Brain pericyte (primary cell): ENCODE measurements around the gene JAKMIP2.
"Not testable (repeated sequence)": the region's sequence is repeated elsewhere in the genome, so short reads cannot be mapped to it uniquely, and the experiment has no call there.

Experiments used
- DNase-seq: peaks from one replicate; pipeline ENCODE4 v3.0.0-alpha.2; 2012; ENCODE audit warnings: low read depth, low spot score

Gene JAKMIP2

GRCh38 chr5:147659166-147659929 lies 123.2 kb downstream of the JAKMIP2 start:
- no peak for DNase-seq

DNA sequence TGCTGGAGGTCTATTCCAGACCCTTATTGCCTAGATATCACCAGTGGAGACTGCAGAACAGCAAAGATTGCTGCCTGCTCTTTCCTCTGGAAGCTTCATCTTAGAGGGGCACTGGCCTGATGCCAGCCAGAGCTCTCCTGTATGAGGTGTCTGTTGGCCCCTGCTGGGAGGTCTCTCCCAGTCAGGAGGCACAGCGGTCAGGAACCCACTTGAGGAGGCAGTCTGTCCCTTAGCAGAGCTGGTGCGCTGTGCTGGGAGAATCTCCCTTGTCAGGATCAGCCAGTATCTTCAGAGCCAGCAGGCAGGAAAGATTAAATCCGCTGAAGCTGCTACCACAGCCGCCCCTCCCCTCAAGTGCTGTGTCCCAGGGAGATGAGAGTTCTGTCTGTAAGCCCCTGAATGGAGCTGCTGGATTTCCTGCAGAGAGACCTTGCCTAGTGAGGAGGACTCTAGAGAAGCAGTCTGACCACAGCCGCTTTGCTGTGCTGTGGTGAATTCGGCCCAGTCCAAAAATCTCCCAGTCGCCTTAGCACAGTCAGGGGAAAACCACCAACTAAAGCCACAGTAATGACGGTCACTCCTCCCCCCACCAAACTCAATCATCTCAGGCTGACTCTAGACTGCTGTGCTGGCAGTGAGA lies 124.1 kb downstream of the JAKMIP2 start:
- DNase-seq: no peak

DNA sequence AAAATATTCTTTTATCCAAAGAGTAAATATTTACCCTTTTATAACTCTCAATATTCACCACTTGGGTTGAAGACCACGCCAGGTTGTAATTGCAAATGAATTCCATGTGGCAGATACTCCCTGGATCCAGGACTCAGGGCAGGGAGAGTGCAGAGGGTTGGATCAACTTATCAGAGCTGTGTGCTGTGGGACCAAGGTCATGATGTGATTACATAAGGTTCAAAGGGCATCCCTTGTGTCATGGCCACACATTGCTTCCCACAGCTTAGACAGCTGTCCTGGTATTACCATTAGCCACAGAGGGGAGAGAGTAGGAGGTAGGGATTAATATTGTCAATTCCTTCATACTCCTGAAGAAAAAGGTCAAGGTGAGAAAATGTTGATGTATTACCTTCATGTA lies 133.9 kb downstream of the JAKMIP2 start:
- no peak for DNase-seq

DNA sequence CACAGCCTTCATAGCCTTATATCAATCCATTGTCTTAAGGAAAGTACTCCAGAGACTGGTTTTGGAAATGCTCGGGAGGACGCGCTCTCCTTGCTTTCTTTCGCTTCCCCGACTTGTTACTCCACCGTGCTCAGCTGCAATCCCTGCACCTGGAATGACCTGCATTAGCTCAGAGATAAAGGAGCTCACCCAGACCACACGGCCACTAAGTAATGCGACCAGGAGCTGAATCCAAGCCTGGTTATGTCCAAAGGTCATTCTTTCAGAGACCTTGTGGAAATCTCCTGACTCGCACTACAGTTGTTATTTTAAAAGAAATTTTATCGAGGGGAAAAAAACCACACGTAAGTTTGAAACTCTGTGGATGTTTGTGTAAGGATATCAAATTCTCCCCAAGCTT lies 137.3 kb downstream of the JAKMIP2 start:
- DNase-seq: no peak

- no peak for DNase-seq
These were observed 138.1 kb downstream of the JAKMIP2 start for GRCh38 chr5:147644460-147644859.

DNA sequence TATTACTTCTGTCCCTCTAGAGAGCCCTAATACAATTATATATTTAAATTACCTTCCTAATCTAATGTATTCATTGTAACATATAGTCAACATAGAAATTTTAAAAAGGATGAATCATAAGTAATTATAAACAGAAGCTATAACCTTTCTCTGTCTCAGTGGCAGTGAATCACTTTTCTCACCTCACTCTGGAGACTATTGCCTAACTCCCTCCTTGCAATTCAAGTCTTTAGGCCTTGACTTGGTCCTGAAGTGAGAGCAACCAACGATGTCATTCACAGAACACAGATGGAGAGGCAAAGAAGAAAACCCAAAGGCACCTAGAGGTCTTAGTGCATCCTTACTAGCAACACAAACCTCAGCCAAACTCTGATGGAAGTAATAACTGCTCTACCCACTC lies 139.4 kb downstream of the JAKMIP2 start:
- no peak for DNase-seq

DNA sequence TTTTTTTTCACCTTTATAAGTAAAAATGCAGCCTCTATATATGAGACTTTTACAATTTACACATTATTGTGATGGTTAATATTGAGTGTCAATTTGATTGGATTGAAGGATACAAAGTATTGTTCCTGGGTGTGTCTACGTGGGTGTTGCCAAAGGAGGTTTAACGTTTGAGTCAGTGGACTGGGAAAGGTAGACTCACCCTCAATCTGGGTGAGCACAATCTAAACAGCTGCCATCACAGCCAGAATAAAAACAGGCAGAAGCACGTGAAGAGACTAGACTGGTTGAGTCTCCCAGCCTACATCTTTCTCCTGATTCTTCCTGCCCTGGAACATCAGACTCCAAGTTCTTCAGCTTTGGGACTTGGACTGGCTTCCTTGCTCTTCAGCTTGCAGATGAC lies 139.9 kb downstream of the JAKMIP2 start:
- no peak for DNase-seq

- DNase-seq: no peak
These were observed 143.2 kb downstream of the JAKMIP2 start for GRCh38 chr5:147639321-147639720.

- no peak for DNase-seq
These were observed 145.9 kb downstream of the JAKMIP2 start for GRCh38 chr5:147636729-147636984.

DNA sequence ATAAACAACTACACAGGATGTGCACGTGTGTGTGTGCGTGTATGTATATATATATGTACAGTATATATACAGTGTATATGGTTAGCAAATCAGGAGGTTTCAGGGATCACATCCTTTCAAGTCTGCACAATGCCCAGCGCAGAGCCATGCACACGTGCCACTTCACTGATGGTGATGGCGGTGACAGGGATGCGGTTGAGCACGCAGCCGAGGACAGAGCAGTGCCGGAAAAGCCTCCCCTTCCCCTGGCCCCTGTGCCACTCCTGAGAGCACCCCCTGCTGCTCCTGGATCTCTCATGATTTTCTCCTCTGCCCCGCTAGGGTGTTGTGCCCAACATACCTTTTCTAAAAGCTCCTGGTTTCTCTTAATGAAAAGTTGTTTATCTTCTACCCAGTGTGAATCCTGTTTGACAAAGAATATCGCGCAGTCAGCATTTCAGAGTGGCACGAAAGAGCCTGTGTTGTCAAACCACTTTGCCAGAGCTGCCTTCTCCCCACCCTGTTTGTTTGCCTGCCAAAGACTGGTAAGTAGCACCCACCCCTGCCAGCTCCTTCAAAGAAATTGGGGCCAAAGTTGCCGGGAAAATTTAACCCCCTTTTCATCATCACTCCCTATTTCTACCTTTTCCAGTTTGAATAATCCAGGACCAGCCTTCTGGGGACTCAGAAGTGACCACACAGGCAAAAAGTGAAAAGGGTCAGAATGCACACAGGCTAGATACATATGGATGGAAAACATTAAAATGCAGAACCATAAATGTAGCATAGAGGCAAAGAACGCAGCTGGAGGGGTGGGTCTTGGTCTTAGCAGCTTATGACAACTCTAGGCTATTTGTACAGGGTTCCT lies 146.4 kb downstream of the JAKMIP2 start:
- no peak for DNase-seq

DNA sequence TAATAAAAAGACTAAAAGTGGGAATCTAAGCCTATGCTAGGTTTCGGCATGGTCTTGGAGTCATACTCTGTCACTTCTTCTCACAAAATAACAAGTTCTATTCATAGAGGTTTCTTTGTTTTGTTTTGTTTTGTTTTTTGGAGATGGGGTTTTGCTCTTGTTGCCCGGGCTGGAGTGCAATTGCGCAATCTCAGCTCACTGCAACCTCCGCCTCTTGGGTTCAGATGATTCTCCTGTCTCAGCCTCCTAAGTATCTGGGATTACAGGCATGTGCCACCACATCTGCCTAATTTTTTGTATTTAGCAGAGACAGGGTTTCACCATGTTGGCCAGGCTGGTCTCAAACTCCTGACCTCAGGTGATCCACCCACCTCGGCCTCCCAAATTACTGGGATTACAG lies 147.1 kb downstream of the JAKMIP2 start:
- DNase-seq: not testable (repeated sequence)

DNA sequence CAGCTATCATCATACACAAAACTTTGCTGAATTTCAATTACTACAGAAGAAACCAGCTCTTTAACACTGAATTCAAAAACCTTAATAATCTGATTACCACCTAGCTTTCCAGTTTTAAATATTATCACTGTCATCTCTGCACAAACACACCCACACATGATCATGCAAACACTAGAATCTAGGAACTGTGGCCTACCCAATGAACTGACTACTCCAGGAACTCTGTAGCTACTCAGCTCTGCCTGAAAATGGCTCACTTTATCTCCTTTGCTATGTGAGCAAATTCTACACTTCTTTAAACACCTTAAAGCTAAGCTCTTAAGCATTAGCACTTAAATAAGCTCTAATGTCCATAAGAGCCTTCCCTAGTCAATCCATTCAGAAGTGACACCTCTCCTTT lies 149.4 kb downstream of the JAKMIP2 start:
- DNase-seq: no peak

GRCh38 chr5:147631428-147632003 lies 151.0 kb downstream of the JAKMIP2 start:
- no peak for DNase-seq

DNA sequence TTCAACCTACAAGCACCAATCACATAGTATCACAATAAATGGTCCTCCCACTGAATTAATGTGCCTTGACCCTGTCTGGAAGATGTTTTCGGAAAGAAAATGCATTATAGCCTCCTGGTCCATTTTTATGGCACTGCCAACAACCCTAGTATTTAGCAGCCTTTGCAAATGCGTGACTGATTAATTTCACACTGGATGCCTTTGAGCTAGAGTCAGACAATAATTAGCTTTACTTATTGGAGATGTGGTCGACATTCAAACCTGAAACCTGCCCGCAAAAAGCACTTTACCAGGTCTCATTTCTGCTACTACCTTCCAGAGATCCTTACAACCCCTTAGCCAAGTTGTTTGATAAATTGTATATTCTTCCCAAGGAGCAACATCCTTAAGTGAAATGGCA lies 153.3 kb downstream of the JAKMIP2 start:
- no peak for DNase-seq

DNA sequence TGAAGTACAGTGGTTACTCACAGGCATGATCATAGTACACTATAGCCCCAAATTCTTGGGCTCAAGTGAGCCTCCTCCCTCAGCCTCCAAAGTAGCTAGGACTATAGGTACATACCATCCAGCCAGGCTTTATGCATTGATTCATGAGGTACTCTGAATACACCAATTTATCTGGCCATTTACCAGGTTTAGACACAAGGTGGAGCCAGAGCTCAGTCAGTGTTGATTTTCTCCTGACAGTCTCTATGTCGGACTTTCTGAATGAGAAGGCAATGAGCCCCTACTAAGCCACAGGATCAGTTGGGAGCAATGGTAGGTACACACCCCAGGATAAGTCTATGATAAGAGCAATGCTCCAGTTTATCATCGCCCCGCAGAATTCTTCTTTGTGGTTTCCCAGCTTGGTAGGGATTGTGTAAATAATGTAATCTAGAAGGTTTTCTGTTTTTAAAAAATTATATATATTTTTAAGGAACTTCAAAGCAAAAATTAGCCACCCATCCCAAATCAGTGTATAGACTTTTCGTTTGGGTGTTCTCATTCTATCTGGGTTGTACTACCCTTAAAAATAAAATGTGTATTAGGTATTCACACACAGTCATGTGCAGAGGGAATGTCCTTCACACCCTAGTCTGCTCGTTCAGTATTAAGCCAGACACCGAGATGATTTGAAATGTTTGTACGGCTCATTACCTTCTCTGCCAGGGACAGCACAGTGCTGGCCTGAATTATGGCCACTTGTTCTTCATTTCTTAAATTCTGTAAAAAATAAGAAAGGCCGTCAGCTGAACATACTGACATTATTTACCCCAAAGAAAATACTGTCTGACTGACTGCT lies 154.3 kb downstream of the JAKMIP2 start:
- DNase-seq: peak; percentile 2

DNA sequence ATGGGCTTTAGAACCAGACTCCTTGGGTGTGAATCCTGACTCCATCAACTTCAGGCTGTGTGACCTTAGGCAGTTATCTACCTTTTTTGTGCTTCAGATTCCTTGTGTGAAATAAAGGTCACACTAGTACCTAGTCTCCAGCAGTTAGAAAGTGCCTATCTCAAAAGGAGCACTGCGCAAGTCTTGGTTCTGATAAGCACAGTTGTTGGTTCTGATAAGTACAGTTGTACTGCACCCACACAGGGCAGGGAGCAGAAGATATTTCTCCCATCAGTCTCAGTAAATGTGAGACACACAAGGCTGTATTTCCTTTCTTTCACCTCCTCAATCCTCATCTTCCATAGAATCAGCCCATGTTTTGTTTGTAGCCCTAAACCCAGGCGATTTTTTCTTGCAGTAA lies 156.1 kb downstream of the JAKMIP2 start:
- DNase-seq: no peak

DNA sequence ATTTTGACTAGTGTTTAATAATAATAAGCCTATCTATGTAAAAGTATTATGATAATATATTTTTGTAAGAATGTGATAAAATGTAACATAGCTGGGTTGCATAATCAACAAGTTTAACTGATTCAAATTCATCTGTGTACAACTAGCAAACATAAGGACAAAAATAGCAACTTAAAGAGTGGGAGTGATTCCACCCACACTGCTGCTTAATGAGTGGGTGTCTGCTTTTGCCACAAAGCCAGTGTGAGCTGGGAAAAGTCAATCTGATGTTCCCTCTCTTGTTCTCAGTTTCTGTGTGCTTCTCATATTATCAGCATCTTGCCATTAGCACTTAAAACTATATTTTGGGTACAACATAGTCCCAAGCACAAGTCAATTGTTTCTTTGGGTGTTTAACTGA lies 161.5 kb downstream of the JAKMIP2 start:
- DNase-seq: no peak

- no peak for DNase-seq
These were observed 163.1 kb downstream of the JAKMIP2 start for GRCh38 chr5:147619281-147619878.

GRCh38 chr5:147617711-147618350 lies 164.7 kb downstream of the JAKMIP2 start:
- no peak for DNase-seq

DNA sequence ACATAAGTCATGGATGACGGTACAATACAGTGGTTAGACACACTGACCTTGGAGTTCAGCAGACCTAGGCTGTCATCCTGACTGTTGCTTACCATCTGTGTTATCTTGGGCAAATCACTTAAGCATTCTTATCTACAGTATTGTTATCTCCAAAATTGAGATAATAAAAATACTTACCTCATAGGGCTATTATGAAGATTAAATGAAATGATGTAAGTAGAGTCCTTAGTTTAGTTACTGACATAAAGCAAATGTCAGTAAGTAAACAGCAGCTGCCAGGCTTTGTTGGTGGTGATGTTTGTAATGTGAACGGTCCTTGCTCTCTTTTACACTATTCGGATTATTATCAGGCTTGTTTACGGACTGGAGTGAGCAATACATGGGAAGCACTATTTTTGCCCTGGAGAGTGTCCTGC lies 165.3 kb downstream of the JAKMIP2 start:
- no peak for DNase-seq

DNA sequence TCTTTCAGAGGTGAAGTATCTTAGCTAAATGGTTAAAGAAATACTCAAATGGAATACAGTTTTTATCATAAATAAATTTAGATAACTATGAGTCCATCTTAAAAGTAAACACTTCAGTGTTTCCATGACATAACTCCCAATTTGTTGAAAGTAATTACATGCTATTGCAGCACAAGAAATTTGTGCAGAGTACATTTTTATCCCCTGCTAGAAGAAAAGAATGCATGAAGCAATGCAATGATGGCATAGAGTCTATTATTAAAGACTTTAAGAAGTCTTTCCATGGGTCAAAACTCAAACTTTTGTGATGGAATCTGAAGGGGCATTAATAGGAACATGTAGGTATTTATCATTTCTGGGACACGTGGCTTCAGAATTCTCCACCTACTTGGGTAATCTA lies 166.1 kb downstream of the JAKMIP2 start:
- DNase-seq: no peak
